Measurements from ENCODE around the gene DAGLB. TPM values are rescaled to one million over a fixed set of nuclear protein-coding genes. Genes with fewer than 3 reads are reported as not detected.
A peak's percentile ranks its signal among the peaks of the same experiment; 100 is the strongest.

Gene DAGLB
- total RNA-seq, 1 experiment from 2014 or later = 23.4 TPM

- H2AFZ ChIP-seq (ENCODE audit: low read length) = no peak overlapping the region
- ATAC-seq = peak; percentile 87
- POLR2A ChIA-PET (ENCODE audit: unreplicated experiment) = no interaction called here
- peaks cover 19% of the 10 kb centered on the region for H3K36me3 ChIP-seq (ENCODE audit: low read depth, low read length)
- no peak overlapping the region for H3K4me2 ChIP-seq (ENCODE audit: low read length)
- H3K4me1 ChIP-seq (ENCODE audit: insufficient read depth, low read length) = no peaks in the 10 kb centered on the region; the same call in 1 of the 2 replicates
- CTCF ChIA-PET = interaction anchor here (1.0 kb wide), 1 partner anchor 13 kb away, joined by 3 read pairs; no protein-coding TSS in a partner anchor
- DNase-seq = peak; percentile 61
- intact Hi-C loops (cut with micrococcal nuclease) = loop anchor here (1.0 kb wide), 1 partner anchor 31 kb away; no protein-coding TSS in a partner anchor
- no peaks in the 10 kb centered on the region for H3K27me3 ChIP-seq (ENCODE audit: low read length)
- no peaks in the 10 kb centered on the region for H4K20me1 ChIP-seq (ENCODE audit: low read length)
- H3K27ac ChIP-seq (ENCODE audit: low read length) = no peak overlapping the region
- H3K9me2 ChIP-seq (replicated peaks; ENCODE audit: low read length) = no peaks in the 10 kb centered on the region
- TF ChIP-seq EZH2phosphoT487 (IDR thresholded peaks at IDR 0.05; ENCODE audit: borderline replicate concordance, low read length) = no peak
- TF ChIP-seq CTCF (conservative IDR thresholded peaks at IDR 0.05; ENCODE audit: low read depth, low read length) = peak; percentile 48; the same call in 1 of the 2 replicates
- no peak for TF ChIP-seq EZH2 (IDR thresholded peaks at IDR 0.05; ENCODE audit: low read length, unreplicated experiment)
- no peaks in the 10 kb centered on the region for H3K79me2 ChIP-seq (ENCODE audit: low read length)
- no TSS peak for BruUV-seq (replicated peaks)
- no peaks in the 10 kb centered on the region for H3K9me3 ChIP-seq (ENCODE audit: low read length)
- H3K9ac ChIP-seq (ENCODE audit: low read length) = no peak overlapping the region
- H3F3A ChIP-seq (ENCODE audit: low read length, unreplicated experiment) = no peaks in the 10 kb centered on the region
- H3K4me3 ChIP-seq (ENCODE audit: low read length) = no peak overlapping the region
Measured at GRCh38 chr7:6423942-6424701, 23.6 kb downstream of the DAGLB start.

GRCh38 chr7:6422926-6423632 lies 24.7 kb downstream of the DAGLB start:
- Histone ChIP-seq H3K9ac (ENCODE audit: low read length) (no peak overlapping the region), H2AFZ (ENCODE audit: low read length) (no peak overlapping the region), H3K4me2 (ENCODE audit: low read length) (no peak overlapping the region), H3K36me3 (ENCODE audit: low read depth, low read length) (peaks cover 15% of the 10 kb centered on the region; the same call in 1 of the 2 replicates), H3K4me3 (ENCODE audit: low read length) (no peak overlapping the region), H3F3A (ENCODE audit: low read length, unreplicated experiment) (no peaks in the 10 kb centered on the region), H3K9me3 (ENCODE audit: low read length) (no peaks in the 10 kb centered on the region), H3K27ac (ENCODE audit: low read length) (no peak overlapping the region), H3K27me3 (ENCODE audit: low read length) (no peaks in the 10 kb centered on the region), H3K4me1 (ENCODE audit: insufficient read depth, low read length) (no peaks in the 10 kb centered on the region; the same call in 1 of the 2 replicates), H3K9me2 (replicated peaks; ENCODE audit: low read length) (no peaks in the 10 kb centered on the region), H3K79me2 (ENCODE audit: low read length) (no peaks in the 10 kb centered on the region), H4K20me1 (ENCODE audit: low read length) (no peaks in the 10 kb centered on the region)
- DNase-seq (no peak), ATAC-seq (no peak)
- POLR2A ChIA-PET (ENCODE audit: unreplicated experiment) = no interaction called here
- CTCF ChIA-PET = interaction anchor here (0.6 kb wide), 1 partner anchor 181 kb away, joined by 18 read pairs; no protein-coding TSS in a partner anchor
- TF ChIP-seq CTCF (conservative IDR thresholded peaks at IDR 0.05; ENCODE audit: low read depth, low read length) = no peak
- no peak for TF ChIP-seq EZH2phosphoT487 (IDR thresholded peaks at IDR 0.05; ENCODE audit: borderline replicate concordance, low read length)
- TF ChIP-seq EZH2 (IDR thresholded peaks at IDR 0.05; ENCODE audit: low read length, unreplicated experiment) = no peak
- intact Hi-C loops (cut with micrococcal nuclease) = no loop called here
- no TSS peak for BruUV-seq (replicated peaks)

Measured in PC-3 (cell line).